Measurements from ENCODE around the gene SLC35F4. TPM values are rescaled to one million over a fixed set of nuclear protein-coding genes. Genes with fewer than 3 reads are reported as not detected.

SLC35F4 gene
- total RNA-seq, 4 donors from 2014 or later = not detected

- no peak for TF ChIP-seq CTCF (IDR thresholded peaks at IDR 0.05 in 4 of 5, conservative IDR thresholded peaks at IDR 0.05 in 1 of 5)
- TF ChIP-seq POLR2A (IDR thresholded peaks at IDR 0.05) = no peak
- no peak overlapping the region for H3K4me3 ChIP-seq
- H3K4me1 ChIP-seq = no peaks in the 10 kb centered on the region
- in situ Hi-C loops (cut with MboI; ENCODE audit: low sequenced_read_pairs in 4 of 4) = no loop called here
- H3K9me3 ChIP-seq = no peaks in the 10 kb centered on the region
- H3K36me3 ChIP-seq = no peaks in the 10 kb centered on the region
- intact Hi-C loops (cut with DNase I; ENCODE audit: low total_unique reads) = no loop called here
- H3K27me3 ChIP-seq = no peaks in the 10 kb centered on the region
- ATAC-seq (no peak), DNase-seq (no peak)
- no peak overlapping the region for H3K27ac ChIP-seq
These were observed 297.3 kb downstream of the SLC35F4 start for GRCh38 chr14:57568554-57568953.

- H3K4me1 ChIP-seq = no peaks in the 10 kb centered on the region
- H3K27ac ChIP-seq = no peak overlapping the region
- ATAC-seq (no peak), DNase-seq (no peak)
- H3K27me3 ChIP-seq = no peaks in the 10 kb centered on the region
- TF ChIP-seq CTCF (IDR thresholded peaks at IDR 0.05 in 4 of 5, conservative IDR thresholded peaks at IDR 0.05 in 1 of 5) (no peak), POLR2A (IDR thresholded peaks at IDR 0.05) (no peak)
- no peak overlapping the region for H3K4me3 ChIP-seq
- H3K9me3 ChIP-seq = no peaks in the 10 kb centered on the region
- intact Hi-C loops (cut with DNase I; ENCODE audit: low total_unique reads) = no loop called here
- in situ Hi-C loops (cut with MboI; ENCODE audit: low sequenced_read_pairs in 4 of 4) = no loop called here
- no peaks in the 10 kb centered on the region for H3K36me3 ChIP-seq
These were observed 298.7 kb downstream of the SLC35F4 start for GRCh38 chr14:57567220-57567619.

GRCh38 chr14:57560681-57561080 lies 305.2 kb downstream of the SLC35F4 start:
- Histone ChIP-seq H3K4me1 (no peaks in the 10 kb centered on the region), H3K9me3 (no peaks in the 10 kb centered on the region), H3K36me3 (no peaks in the 10 kb centered on the region), H3K27ac (no peak overlapping the region), H3K4me3 (no peak overlapping the region), H3K27me3 (no peaks in the 10 kb centered on the region)
- in situ Hi-C loops (cut with MboI; ENCODE audit: low sequenced_read_pairs in 4 of 4) (no loop called here), intact Hi-C loops (cut with DNase I; ENCODE audit: low total_unique reads) (no loop called here)
- no peak for ATAC-seq
- TF ChIP-seq CTCF (IDR thresholded peaks at IDR 0.05 in 4 of 5, conservative IDR thresholded peaks at IDR 0.05 in 1 of 5) = no peak
- no peak for TF ChIP-seq POLR2A (IDR thresholded peaks at IDR 0.05)
- DNase-seq = no peak

GRCh38 chr14:57559576-57559975 lies 306.3 kb downstream of the SLC35F4 start:
- ATAC-seq (no peak), DNase-seq (no peak)
- TF ChIP-seq POLR2A (IDR thresholded peaks at IDR 0.05) (no peak), CTCF (IDR thresholded peaks at IDR 0.05 in 4 of 5, conservative IDR thresholded peaks at IDR 0.05 in 1 of 5) (no peak)
- intact Hi-C loops (cut with DNase I; ENCODE audit: low total_unique reads) (no loop called here), in situ Hi-C loops (cut with MboI; ENCODE audit: low sequenced_read_pairs in 4 of 4) (no loop called here)
- Histone ChIP-seq H3K36me3 (no peaks in the 10 kb centered on the region), H3K4me3 (no peak overlapping the region), H3K27ac (no peak overlapping the region), H3K4me1 (no peaks in the 10 kb centered on the region), H3K9me3 (no peaks in the 10 kb centered on the region), H3K27me3 (no peaks in the 10 kb centered on the region)

- H3K27me3 ChIP-seq = no peaks in the 10 kb centered on the region
- in situ Hi-C loops (cut with MboI; ENCODE audit: low sequenced_read_pairs in 4 of 4) (no loop called here), intact Hi-C loops (cut with DNase I; ENCODE audit: low total_unique reads) (no loop called here)
- H3K27ac ChIP-seq = no peak overlapping the region
- ATAC-seq (no peak), DNase-seq (no peak)
- H3K36me3 ChIP-seq = no peaks in the 10 kb centered on the region
- no peaks in the 10 kb centered on the region for H3K9me3 ChIP-seq
- H3K4me1 ChIP-seq = no peaks in the 10 kb centered on the region
- TF ChIP-seq CTCF (IDR thresholded peaks at IDR 0.05 in 4 of 5, conservative IDR thresholded peaks at IDR 0.05 in 1 of 5) (no peak), POLR2A (IDR thresholded peaks at IDR 0.05) (no peak)
- H3K4me3 ChIP-seq = no peak overlapping the region
These were observed 316.0 kb downstream of the SLC35F4 start for GRCh38 chr14:57549765-57550420.
